ENCODE data around the gene RTL5.

RTL5 gene

GRCh38 chrX:72102126-72102525, 29.6 kb downstream of the RTL5 start:
- Histone ChIP-seq H3K36me3 (ENCODE audit: control insufficient read depth in 1 of 2, insufficient read depth in 2 of 2, low read length in 2 of 2) (no peaks in the 10 kb centered on the region), H3K18ac (ENCODE audit: low read length) (no peak overlapping the region), H3K14ac (ENCODE audit: low read length) (no peak overlapping the region), H4K12ac (ENCODE audit: low read depth, low read length) (no peak overlapping the region), H3K27ac (ENCODE audit: low read depth, low read length) (no peak overlapping the region), H2BK12ac (ENCODE audit: low read length) (no peak overlapping the region), H2BK5ac (ENCODE audit: low read depth, low read length, poor library complexity) (no peak overlapping the region), H3K23ac (ENCODE audit: low read length) (no peak overlapping the region), H3K4me1 (ENCODE audit: control insufficient read depth in 1 of 2, insufficient read depth in 2 of 2, low read length in 2 of 2) (peaks cover 7 to 12% of the 10 kb centered on the region in 2 experiments), H3K79me2 (ENCODE audit: control insufficient read depth, insufficient read depth, low read length, poor library complexity) (no peaks in the 10 kb centered on the region), H3K27me3 (ENCODE audit: insufficient read depth, low read length) (no peaks in the 10 kb centered on the region), H3K9ac (ENCODE audit: low read length) (no peak overlapping the region), H3K4me2 (ENCODE audit: low read length) (no peak overlapping the region), H2AK5ac (ENCODE audit: low read length) (no peak overlapping the region), H4K91ac (ENCODE audit: low read depth, low read length) (no peak overlapping the region), H3K9me3 (ENCODE audit: insufficient read depth, low read depth, low read length) (no peaks in the 10 kb centered on the region), H4K8ac (ENCODE audit: low read depth, low read length) (no peak overlapping the region), H2BK120ac (ENCODE audit: insufficient read depth, low read length, poor library complexity) (no peak overlapping the region), H3K4me3 (ENCODE audit: low read depth, low read length) (no peak overlapping the region), H2AFZ (ENCODE audit: insufficient read depth, low read length, poor library complexity) (no peak overlapping the region), H3K79me1 (ENCODE audit: low read length) (no peaks in the 10 kb centered on the region), H3K4ac (ENCODE audit: low read depth, low read length) (no peak overlapping the region)
- WGBS (ENCODE audit: extremely low coverage, insufficient coverage, insufficient read length): no CpG with 5 or more reads among the region's 2 CpGs
- no peak for DNase-seq

GRCh38 chrX:72101597-72102037, 30.1 kb downstream of the RTL5 start:
- Histone ChIP-seq H2BK5ac (ENCODE audit: low read depth, low read length, poor library complexity) (no peak overlapping the region), H2AK5ac (ENCODE audit: low read length) (no peak overlapping the region), H3K36me3 (ENCODE audit: control insufficient read depth in 1 of 2, insufficient read depth in 2 of 2, low read length in 2 of 2) (no peaks in the 10 kb centered on the region), H3K79me1 (ENCODE audit: low read length) (no peaks in the 10 kb centered on the region), H3K9me3 (ENCODE audit: insufficient read depth, low read depth, low read length) (no peaks in the 10 kb centered on the region), H3K18ac (ENCODE audit: low read length) (no peak overlapping the region), H2AFZ (ENCODE audit: insufficient read depth, low read length, poor library complexity) (no peak overlapping the region), H3K4me1 (ENCODE audit: control insufficient read depth in 1 of 2, insufficient read depth in 2 of 2, low read length in 2 of 2) (peaks cover 7 to 12% of the 10 kb centered on the region in 2 experiments), H3K4ac (ENCODE audit: low read depth, low read length) (no peak overlapping the region), H2BK12ac (ENCODE audit: low read length) (no peak overlapping the region), H4K12ac (ENCODE audit: low read depth, low read length) (no peak overlapping the region), H3K14ac (ENCODE audit: low read length) (no peak overlapping the region), H2BK120ac (ENCODE audit: insufficient read depth, low read length, poor library complexity) (no peak overlapping the region), H3K27me3 (ENCODE audit: insufficient read depth, low read length) (no peaks in the 10 kb centered on the region), H3K79me2 (ENCODE audit: control insufficient read depth, insufficient read depth, low read length, poor library complexity) (no peaks in the 10 kb centered on the region), H3K9ac (ENCODE audit: low read length) (no peak overlapping the region), H3K23ac (ENCODE audit: low read length) (no peak overlapping the region), H3K27ac (ENCODE audit: low read depth, low read length) (no peak overlapping the region), H3K4me2 (ENCODE audit: low read length) (no peak overlapping the region), H4K91ac (ENCODE audit: low read depth, low read length) (no peak overlapping the region), H3K4me3 (ENCODE audit: low read depth, low read length) (no peak overlapping the region), H4K8ac (ENCODE audit: low read depth, low read length) (no peak overlapping the region)
- no CpG with 5 or more reads among the region's 4 CpGs for WGBS (ENCODE audit: extremely low coverage, insufficient coverage, insufficient read length)
- DNase-seq: peak in 1 of 2 donors; percentile 1

- no peak overlapping the region for H2BK12ac ChIP-seq (ENCODE audit: low read length)
- no peak overlapping the region for H3K27ac ChIP-seq (ENCODE audit: low read depth, low read length)
- H2AK5ac ChIP-seq (ENCODE audit: low read length): no peak overlapping the region
- H3K27me3 ChIP-seq (ENCODE audit: insufficient read depth, low read length): no peaks in the 10 kb centered on the region
- H3K4me3 ChIP-seq (ENCODE audit: low read depth, low read length): no peak overlapping the region
- no peak overlapping the region for H3K4ac ChIP-seq (ENCODE audit: low read depth, low read length)
- H4K12ac ChIP-seq (ENCODE audit: low read depth, low read length): no peak overlapping the region
- no peak overlapping the region for H3K14ac ChIP-seq (ENCODE audit: low read length)
- H3K79me1 ChIP-seq (ENCODE audit: low read length): no peaks in the 10 kb centered on the region
- WGBS (ENCODE audit: extremely low coverage, insufficient coverage, insufficient read length): no CpG with 5 or more reads among the region's 9 CpGs
- H2BK120ac ChIP-seq (ENCODE audit: insufficient read depth, low read length, poor library complexity): no peak overlapping the region
- H3K18ac ChIP-seq (ENCODE audit: low read length): peak overlapping the region; percentile 53
- H4K91ac ChIP-seq (ENCODE audit: low read depth, low read length): no peak overlapping the region
- no peak overlapping the region for H2BK5ac ChIP-seq (ENCODE audit: low read depth, low read length, poor library complexity)
- no peaks in the 10 kb centered on the region for H3K9me3 ChIP-seq (ENCODE audit: insufficient read depth, low read depth, low read length)
- H3K9ac ChIP-seq (ENCODE audit: low read length): no peak overlapping the region
- H3K4me2 ChIP-seq (ENCODE audit: low read length): no peak overlapping the region
- H2AFZ ChIP-seq (ENCODE audit: insufficient read depth, low read length, poor library complexity): no peak overlapping the region
- H4K8ac ChIP-seq (ENCODE audit: low read depth, low read length): no peak overlapping the region
- H3K79me2 ChIP-seq (ENCODE audit: control insufficient read depth, insufficient read depth, low read length, poor library complexity): no peaks in the 10 kb centered on the region
- peak; percentile 6 to 31 for DNase-seq
- H3K36me3 ChIP-seq (ENCODE audit: control insufficient read depth in 1 of 2, insufficient read depth in 2 of 2, low read length in 2 of 2): no peaks in the 10 kb centered on the region
- no peak overlapping the region for H3K23ac ChIP-seq (ENCODE audit: low read length)
- H3K4me1 ChIP-seq (ENCODE audit: control insufficient read depth in 1 of 2, insufficient read depth in 2 of 2, low read length in 2 of 2): peaks cover 7 to 12% of the 10 kb centered on the region in 2 experiments
Observed at GRCh38 chrX:72100824-72101351, 30.8 kb downstream of the RTL5 start.

GRCh38 chrX:72100051-72100755, 31.5 kb downstream of the RTL5 start:
- Histone ChIP-seq H2BK12ac (ENCODE audit: low read length) (no peak overlapping the region), H3K27ac (ENCODE audit: low read depth, low read length) (no peak overlapping the region), H4K8ac (ENCODE audit: low read depth, low read length) (no peak overlapping the region), H3K36me3 (ENCODE audit: control insufficient read depth in 1 of 2, insufficient read depth in 2 of 2, low read length in 2 of 2) (no peaks in the 10 kb centered on the region), H2AFZ (ENCODE audit: insufficient read depth, low read length, poor library complexity) (no peak overlapping the region), H2AK5ac (ENCODE audit: low read length) (no peak overlapping the region), H2BK5ac (ENCODE audit: low read depth, low read length, poor library complexity) (no peak overlapping the region), H3K4ac (ENCODE audit: low read depth, low read length) (no peak overlapping the region), H3K9me3 (ENCODE audit: insufficient read depth, low read depth, low read length) (no peaks in the 10 kb centered on the region), H4K12ac (ENCODE audit: low read depth, low read length) (no peak overlapping the region), H3K79me2 (ENCODE audit: control insufficient read depth, insufficient read depth, low read length, poor library complexity) (no peaks in the 10 kb centered on the region), H3K79me1 (ENCODE audit: low read length) (no peaks in the 10 kb centered on the region), H3K4me1 (ENCODE audit: control insufficient read depth in 1 of 2, insufficient read depth in 2 of 2, low read length in 2 of 2) (peaks cover 7 to 12% of the 10 kb centered on the region in 2 experiments), H4K91ac (ENCODE audit: low read depth, low read length) (no peak overlapping the region), H3K4me3 (ENCODE audit: low read depth, low read length) (no peak overlapping the region), H3K9ac (ENCODE audit: low read length) (no peak overlapping the region), H3K4me2 (ENCODE audit: low read length) (no peak overlapping the region), H3K14ac (ENCODE audit: low read length) (no peak overlapping the region), H3K27me3 (ENCODE audit: insufficient read depth, low read length) (no peaks in the 10 kb centered on the region), H2BK120ac (ENCODE audit: insufficient read depth, low read length, poor library complexity) (no peak overlapping the region), H3K18ac (ENCODE audit: low read length) (no peak overlapping the region), H3K23ac (ENCODE audit: low read length) (no peak overlapping the region)
- no CpG with 5 or more reads among the region's 13 CpGs for WGBS (ENCODE audit: extremely low coverage, insufficient coverage, insufficient read length)
- peak in 1 of 2 donors; percentile 11 for DNase-seq

All from trophoblast cell (in vitro differentiated cells and primary cell).